DND-41 (cell line): ENCODE results near the gene TNFSF13B.

ENCODE experiments used
- ATAC-seq: fragments of 200-7000 bp; cut with Tn5 transposase; 3 replicates; pipeline ENCODE4 v1.9.1; 2021; ENCODE audit warnings: low read depth; ENCODE audit not compliant: insufficient read depth
- DNase-seq: peaks from one replicate; pipeline ENCODE4 v3.0.0-alpha.2; 2020
- H2AFZ ChIP-seq: 2 replicates; pipeline ENCODE4 v1.6.0; 2012; ENCODE audit warnings: low read depth, low read length
- H3K27ac ChIP-seq: 2 replicates; pipeline ENCODE4 v1.5.1; 2012; ENCODE audit warnings: low read length, inconsistent platforms
- H3K27me3 ChIP-seq: fragments of 200-600 bp; sonication (generic); 2 replicates; pipeline ENCODE4 v1.6.0; 2012; ENCODE audit warnings: low read length, mild to moderate bottlenecking, inconsistent platforms; ENCODE audit not compliant: insufficient read depth, poor library complexity
- H3K36me3 ChIP-seq: 2 replicates; pipeline ENCODE4 v1.5.1; 2012; ENCODE audit warnings: low read length, inconsistent platforms; ENCODE audit not compliant: insufficient read depth
- H3K4me1 ChIP-seq: 2 replicates; pipeline ENCODE4 v1.5.1; 2012; ENCODE audit warnings: mild to moderate bottlenecking, low read length; ENCODE audit not compliant: insufficient read depth
- H3K4me2 ChIP-seq: 2 replicates; pipeline ENCODE4 v1.6.0; 2012; ENCODE audit warnings: mild to moderate bottlenecking, moderate library complexity, low read length, inconsistent platforms; ENCODE audit not compliant: insufficient read depth
- H3K4me3 ChIP-seq, 2 experiments: fragments of 200-600 bp in 1 of 2; shearing (Covaris generic) in 1 of 2; 2 replicates each; pipeline ENCODE4 v1.5.1; 2012 to 2016; ENCODE audit warnings: inconsistent platforms in 2 of 2, low read length in 2 of 2, mild to moderate bottlenecking in 2 of 2, low read depth in 1 of 2, moderate library complexity in 1 of 2
- H3K79me2 ChIP-seq: 2 replicates; pipeline ENCODE4 v1.6.0; 2012; ENCODE audit warnings: low read length, inconsistent platforms; ENCODE audit not compliant: insufficient read depth
- H3K9ac ChIP-seq: 2 replicates; pipeline ENCODE4 v1.6.0; 2012; ENCODE audit warnings: low read depth, mild to moderate bottlenecking, inconsistent platforms, low read length, moderate library complexity
- H3K9me3 ChIP-seq: 2 replicates; pipeline ENCODE4 v1.5.1; 2012; ENCODE audit warnings: low read length, moderate library complexity, mild to moderate bottlenecking, inconsistent platforms; ENCODE audit not compliant: insufficient read depth, severe bottlenecking
- H4K20me1 ChIP-seq: 2 replicates; pipeline ENCODE4 v1.6.0; 2012; ENCODE audit warnings: low read length; ENCODE audit not compliant: insufficient read depth
- EZH2 ChIP-seq: IDR thresholded peaks from 3 replicates; pipeline ENCODE4 v1.6.1; 2012; ENCODE audit warnings: borderline replicate concordance, low read depth, mild to moderate bottlenecking, moderate library complexity, low read length, inconsistent platforms; ENCODE audit not compliant: severe bottlenecking
- TF ChIP-seq, protein P1 (sequence below): IDR thresholded peaks from 2 replicates; pipeline ENCODE4 v1.5.1; 2012; ENCODE audit warnings: borderline replicate concordance, low read length, moderate library complexity, mild to moderate bottlenecking; ENCODE audit not compliant: poor library complexity, severe bottlenecking; ENCODE audit errors: extremely low read depth

The TNFSF13B gene

DNA sequence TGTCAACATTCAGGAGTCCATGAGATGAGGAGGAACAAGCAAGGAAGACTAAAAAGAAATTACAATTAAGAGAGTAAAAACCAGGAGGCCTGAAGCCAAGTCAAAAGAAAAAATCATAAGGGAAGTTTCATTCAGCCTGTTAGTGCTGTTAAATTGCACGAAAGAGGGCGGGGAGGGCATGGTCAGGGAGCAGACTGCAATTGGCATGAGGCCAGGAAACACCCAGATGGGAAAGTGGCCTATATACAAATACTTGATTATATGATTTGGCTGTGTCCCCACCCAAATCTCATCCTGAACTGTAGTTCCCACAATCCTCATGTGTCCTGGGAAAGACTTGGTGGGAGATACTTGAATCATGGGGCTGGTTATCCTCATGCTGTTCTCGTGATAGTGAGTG, 43.9 kb downstream of the TNFSF13B start:
- Histone ChIP-seq H3K4me3 (no peak overlapping the region), H3K36me3 (no peaks in the 10 kb centered on the region), H3K9me3 (no peaks in the 10 kb centered on the region), H3K27me3 (no peaks in the 10 kb centered on the region), H3K79me2 (no peaks in the 10 kb centered on the region), H3K4me1 (no peaks in the 10 kb centered on the region), H2AFZ (no peak overlapping the region), H4K20me1 (no peaks in the 10 kb centered on the region), H3K27ac (no peak overlapping the region), H3K4me2 (no peak overlapping the region), H3K9ac (no peak overlapping the region)
- ATAC-seq (no peak), DNase-seq (no peak)
- no peak for TF ChIP-seq EZH2
- TF ChIP-seq, protein P1, sequence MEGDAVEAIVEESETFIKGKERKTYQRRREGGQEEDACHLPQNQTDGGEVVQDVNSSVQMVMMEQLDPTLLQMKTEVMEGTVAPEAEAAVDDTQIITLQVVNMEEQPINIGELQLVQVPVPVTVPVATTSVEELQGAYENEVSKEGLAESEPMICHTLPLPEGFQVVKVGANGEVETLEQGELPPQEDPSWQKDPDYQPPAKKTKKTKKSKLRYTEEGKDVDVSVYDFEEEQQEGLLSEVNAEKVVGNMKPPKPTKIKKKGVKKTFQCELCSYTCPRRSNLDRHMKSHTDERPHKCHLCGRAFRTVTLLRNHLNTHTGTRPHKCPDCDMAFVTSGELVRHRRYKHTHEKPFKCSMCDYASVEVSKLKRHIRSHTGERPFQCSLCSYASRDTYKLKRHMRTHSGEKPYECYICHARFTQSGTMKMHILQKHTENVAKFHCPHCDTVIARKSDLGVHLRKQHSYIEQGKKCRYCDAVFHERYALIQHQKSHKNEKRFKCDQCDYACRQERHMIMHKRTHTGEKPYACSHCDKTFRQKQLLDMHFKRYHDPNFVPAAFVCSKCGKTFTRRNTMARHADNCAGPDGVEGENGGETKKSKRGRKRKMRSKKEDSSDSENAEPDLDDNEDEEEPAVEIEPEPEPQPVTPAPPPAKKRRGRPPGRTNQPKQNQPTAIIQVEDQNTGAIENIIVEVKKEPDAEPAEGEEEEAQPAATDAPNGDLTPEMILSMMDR, result no peak

DNA sequence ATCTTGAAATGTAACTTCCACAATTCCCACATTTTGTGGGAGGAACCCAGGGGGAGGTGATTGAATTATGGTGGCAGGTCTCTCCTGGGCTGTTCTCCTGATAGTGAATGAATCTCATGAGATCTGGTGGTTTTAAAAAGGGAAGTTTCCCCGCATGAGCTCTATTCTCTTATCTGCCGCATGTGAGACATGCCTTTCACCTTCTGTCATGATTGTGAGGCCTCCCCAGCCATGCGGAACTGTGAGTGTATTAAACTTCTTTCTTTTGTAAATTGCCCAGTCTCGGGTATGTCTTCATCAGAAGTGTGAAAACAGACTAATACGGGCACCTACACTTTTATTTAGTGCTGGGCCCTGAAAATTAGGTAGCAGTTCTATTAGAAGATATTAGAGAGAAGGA, 45.8 kb downstream of the TNFSF13B start:
- no peak for ATAC-seq
- TF ChIP-seq, protein P1, result no peak
- no peak for TF ChIP-seq EZH2
- peaks cover 2% of the 10 kb centered on the region for H3K27me3 ChIP-seq
- no peaks in the 10 kb centered on the region for H3K79me2 ChIP-seq
- H3K4me1 ChIP-seq, result no peaks in the 10 kb centered on the region
- no peak for DNase-seq
- no peak overlapping the region for H3K4me3 ChIP-seq
- H3K27ac ChIP-seq, result no peak overlapping the region
- H2AFZ ChIP-seq, result no peak overlapping the region
- no peaks in the 10 kb centered on the region for H3K9me3 ChIP-seq
- H3K4me2 ChIP-seq, result no peak overlapping the region
- no peaks in the 10 kb centered on the region for H3K36me3 ChIP-seq
- H4K20me1 ChIP-seq, result no peaks in the 10 kb centered on the region
- H3K9ac ChIP-seq, result no peak overlapping the region

DNA sequence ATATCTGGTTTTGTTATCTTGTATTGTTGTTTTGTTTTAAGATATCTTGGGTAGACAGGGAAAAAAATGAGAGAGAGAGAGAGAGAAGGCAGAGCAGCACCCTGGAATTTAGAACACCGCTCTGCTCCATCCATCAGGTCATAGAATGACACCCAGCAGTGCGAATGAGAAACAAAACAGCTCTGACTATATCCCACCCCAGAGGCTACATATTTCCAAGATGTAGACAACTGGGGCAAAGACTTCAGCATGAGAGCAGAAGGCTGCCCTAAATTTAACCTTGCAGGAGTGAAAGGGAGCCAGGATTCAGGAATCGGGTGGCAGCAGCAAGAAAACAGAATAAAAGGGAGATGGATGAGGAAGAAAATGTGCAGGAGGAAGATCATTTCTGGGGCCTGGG, 46.5 kb downstream of the TNFSF13B start:
- Histone ChIP-seq H4K20me1 (no peaks in the 10 kb centered on the region), H3K9ac (no peak overlapping the region), H3K4me2 (no peak overlapping the region), H3K27me3 (peaks cover 2% of the 10 kb centered on the region), H3K36me3 (no peaks in the 10 kb centered on the region), H3K79me2 (no peaks in the 10 kb centered on the region), H3K4me1 (no peaks in the 10 kb centered on the region), H3K4me3 (no peak overlapping the region), H2AFZ (no peak overlapping the region), H3K9me3 (no peaks in the 10 kb centered on the region), H3K27ac (no peak overlapping the region)
- ATAC-seq (no peak), DNase-seq (no peak)
- TF ChIP-seq, protein P1, result no peak
- no peak for TF ChIP-seq EZH2

DNA sequence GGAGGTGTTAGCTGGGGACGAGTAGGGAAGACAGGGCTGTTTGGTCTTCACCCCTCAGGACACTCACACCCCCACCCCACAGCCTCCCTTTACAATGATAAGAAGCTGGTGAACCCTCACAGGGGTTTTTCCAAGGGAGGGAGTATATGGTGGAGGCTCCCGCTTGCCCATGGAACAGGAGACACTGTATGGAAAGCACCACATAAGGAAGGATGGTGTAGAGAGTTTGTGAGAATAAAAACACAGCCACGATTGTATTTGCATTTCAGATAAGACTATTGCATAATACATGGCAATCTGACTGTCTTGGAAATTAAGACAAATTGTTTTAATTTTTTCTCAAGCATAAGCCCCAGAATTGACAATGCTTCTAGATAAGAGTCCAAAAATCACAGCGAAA, 46.9 kb downstream of the TNFSF13B start:
- H3K4me1 ChIP-seq, result no peaks in the 10 kb centered on the region
- H3K4me2 ChIP-seq, result no peak overlapping the region
- ATAC-seq (no peak), DNase-seq (no peak)
- no peak overlapping the region for H2AFZ ChIP-seq
- peaks cover 2% of the 10 kb centered on the region for H3K27me3 ChIP-seq
- no peak overlapping the region for H3K4me3 ChIP-seq
- H4K20me1 ChIP-seq, result no peaks in the 10 kb centered on the region
- no peak overlapping the region for H3K9ac ChIP-seq
- no peaks in the 10 kb centered on the region for H3K9me3 ChIP-seq
- no peaks in the 10 kb centered on the region for H3K79me2 ChIP-seq
- H3K27ac ChIP-seq, result no peak overlapping the region
- no peak for TF ChIP-seq EZH2
- TF ChIP-seq, protein P1, result no peak
- no peaks in the 10 kb centered on the region for H3K36me3 ChIP-seq
